ENCODE results near the gene FCRLB. TPM values are rescaled to one million over a fixed set of nuclear protein-coding genes. Genes with fewer than 3 reads are reported as not detected.
A peak's percentile ranks its signal among the peaks of the same experiment; 100 is the strongest.

Gene FCRLB
- total and polyA plus RNA-seq, 9 of the 15 experiments (the other 6 are each of a cell fraction or from before 2014, with no cell fraction given), result 0.20 to 4.6 (median 1.3) TPM

- no peak for TF ChIP-seq ZBTB5 (IDR thresholded peaks at IDR 0.05)
- TF ChIP-seq, protein P1, sequence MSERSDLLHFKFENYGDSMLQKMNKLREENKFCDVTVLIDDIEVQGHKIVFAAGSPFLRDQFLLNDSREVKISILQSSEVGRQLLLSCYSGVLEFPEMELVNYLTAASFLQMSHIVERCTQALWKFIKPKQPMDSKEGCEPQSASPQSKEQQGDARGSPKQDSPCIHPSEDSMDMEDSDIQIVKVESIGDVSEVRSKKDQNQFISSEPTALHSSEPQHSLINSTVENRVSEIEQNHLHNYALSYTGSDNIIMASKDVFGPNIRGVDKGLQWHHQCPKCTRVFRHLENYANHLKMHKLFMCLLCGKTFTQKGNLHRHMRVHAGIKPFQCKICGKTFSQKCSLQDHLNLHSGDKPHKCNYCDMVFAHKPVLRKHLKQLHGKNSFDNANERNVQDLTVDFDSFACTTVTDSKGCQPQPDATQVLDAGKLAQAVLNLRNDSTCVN (CRISPR knock-in tag; IDR thresholded peaks at IDR 0.05), result no peak
- no peak for TF ChIP-seq TCF3 (CRISPR knock-in tag; IDR thresholded peaks at IDR 0.05)
- no peak for TF ChIP-seq PPARD (CRISPR knock-in tag; IDR thresholded peaks at IDR 0.05)
- no peak for TF ChIP-seq MEF2A (IDR thresholded peaks at IDR 0.05; ENCODE audit: control insufficient read depth, low read depth, low read length)
- no peak for TF ChIP-seq MXI1 (IDR thresholded peaks at IDR 0.05; ENCODE audit: low read depth, low read length)
- TF ChIP-seq LCOR (CRISPR knock-in tag; IDR thresholded peaks at IDR 0.05), result no peak
- TF ChIP-seq NCOA4 (IDR thresholded peaks at IDR 0.05; ENCODE audit: partially characterized antibody), result no peak
- no peak for TF ChIP-seq SIRT6 (IDR thresholded peaks at IDR 0.05; ENCODE audit: low read depth, low read length)
- TF ChIP-seq GMEB1 (CRISPR knock-in tag; IDR thresholded peaks at IDR 0.05), result no peak
- no peak for TF ChIP-seq ZNF561 (CRISPR knock-in tag; conservative IDR thresholded peaks at IDR 0.05)
- TF ChIP-seq FOXP1 (CRISPR knock-in tag; IDR thresholded peaks at IDR 0.05), result no peak
- TF ChIP-seq ZNF512 (tag; IDR thresholded peaks at IDR 0.05), result no peak
- TF ChIP-seq, protein P2, sequence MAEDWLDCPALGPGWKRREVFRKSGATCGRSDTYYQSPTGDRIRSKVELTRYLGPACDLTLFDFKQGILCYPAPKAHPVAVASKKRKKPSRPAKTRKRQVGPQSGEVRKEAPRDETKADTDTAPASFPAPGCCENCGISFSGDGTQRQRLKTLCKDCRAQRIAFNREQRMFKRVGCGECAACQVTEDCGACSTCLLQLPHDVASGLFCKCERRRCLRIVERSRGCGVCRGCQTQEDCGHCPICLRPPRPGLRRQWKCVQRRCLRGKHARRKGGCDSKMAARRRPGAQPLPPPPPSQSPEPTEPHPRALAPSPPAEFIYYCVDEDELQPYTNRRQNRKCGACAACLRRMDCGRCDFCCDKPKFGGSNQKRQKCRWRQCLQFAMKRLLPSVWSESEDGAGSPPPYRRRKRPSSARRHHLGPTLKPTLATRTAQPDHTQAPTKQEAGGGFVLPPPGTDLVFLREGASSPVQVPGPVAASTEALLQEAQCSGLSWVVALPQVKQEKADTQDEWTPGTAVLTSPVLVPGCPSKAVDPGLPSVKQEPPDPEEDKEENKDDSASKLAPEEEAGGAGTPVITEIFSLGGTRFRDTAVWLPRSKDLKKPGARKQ (CRISPR knock-in tag; IDR thresholded peaks at IDR 0.05), result no peak
- no peak for TF ChIP-seq HMG20B (CRISPR knock-in tag; IDR thresholded peaks at IDR 0.05)
- TF ChIP-seq POLR2G (IDR thresholded peaks at IDR 0.05; ENCODE audit: low read depth, low read length), result peak; percentile 90
- TF ChIP-seq CREM (IDR thresholded peaks at IDR 0.05; ENCODE audit: low read depth), result 0 out of 2 replicates have a peak, but pooled peaks have one; percentile 5
- no peak for TF ChIP-seq RFX5 (IDR thresholded peaks at IDR 0.05; ENCODE audit: low read depth, low read length)
- no peak for TF ChIP-seq COPS2 (conservative IDR thresholded peaks at IDR 0.05)
- TF ChIP-seq NR3C1 (CRISPR knock-in tag; IDR thresholded peaks at IDR 0.05), result 0 out of 2 replicates have a peak, but pooled peaks have one; percentile 52
Observed at GRCh38 chr1:161727256-161727924, 6.0 kb downstream of the FCRLB start (continued).

Measured in K562 (cell line).